Neural cell (in vitro differentiated cells): Measurements from ENCODE around the gene RNF19B. TPM values are rescaled to one million over a fixed set of nuclear protein-coding genes. Genes with fewer than 3 reads are reported as not detected.

Experiments
- H2AFZ ChIP-seq: fragments of 200-600, 300-800 bp; sonication (generic), shearing (Covaris generic); 2 replicates; pipeline ENCODE4 v1.6.0; 2014; ENCODE audit warnings: low read depth, mild to moderate bottlenecking, antibody characterized with exemption, low read length, moderate library complexity
- H3F3A ChIP-seq: fragments of 200-600 bp; shearing (Covaris generic); 2 replicates; pipeline ENCODE4 v1.6.1; 2016; ENCODE audit warnings: mild to moderate bottlenecking, moderate library complexity, mixed read lengths, antibody characterized with exemption, low read length; ENCODE audit not compliant: insufficient read depth, poor library complexity, severe bottlenecking
- H3K27ac ChIP-seq: fragments of 200-600, 300-800 bp; sonication (generic), shearing (Covaris generic); 2 replicates; pipeline ENCODE4 v1.5.1; 2014; ENCODE audit warnings: mild to moderate bottlenecking, low read length, moderate library complexity
- H3K27me3 ChIP-seq: fragments of 300-800, 200-600 bp; sonication (generic), shearing (Covaris generic); 2 replicates; pipeline ENCODE4 v1.6.0; 2014; ENCODE audit warnings: mild to moderate bottlenecking, low read depth, low read length, moderate library complexity; ENCODE audit not compliant: insufficient read depth
- H3K36me3 ChIP-seq: fragments of 300-800, 200-600 bp; sonication (generic), shearing (Covaris generic); 2 replicates; pipeline ENCODE4 v1.5.1; 2014; ENCODE audit warnings: mild to moderate bottlenecking, antibody characterized with exemption, low read length, moderate library complexity; ENCODE audit not compliant: insufficient read depth
- H3K4me2 ChIP-seq: fragments of 300-800, 200-600 bp; sonication (generic), shearing (Covaris generic); 2 replicates; pipeline ENCODE4 v1.6.0; 2014; ENCODE audit warnings: mild to moderate bottlenecking, low read length
- H3K4me3 ChIP-seq: fragments of 300-800, 200-600 bp; sonication (generic), shearing (Covaris generic); 2 replicates; pipeline ENCODE4 v1.5.1; 2014; ENCODE audit warnings: mild to moderate bottlenecking, low read length, moderate library complexity
- H3K79me2 ChIP-seq: fragments of 200-600 bp; shearing (Covaris generic); replicated peaks from 2 replicates; pipeline ENCODE4 v1.6.0; 2014; ENCODE audit warnings: mild to moderate bottlenecking, low read length, moderate library complexity; ENCODE audit not compliant: insufficient read depth
- H3K9ac ChIP-seq: fragments of 300-800, 200-600 bp; sonication (generic), shearing (Covaris generic); 2 replicates; pipeline ENCODE4 v1.6.1; 2016; ENCODE audit warnings: mild to moderate bottlenecking, low read length, mixed read lengths
- H3K9me2 ChIP-seq: fragments of 200-600 bp; shearing (Covaris generic); 2 replicates; pipeline ENCODE4 v1.6.1; 2016; ENCODE audit warnings: mild to moderate bottlenecking, low read length, mixed read lengths; ENCODE audit not compliant: insufficient read depth
- H3K9me3 ChIP-seq: fragments of 200-600, 300-800 bp; sonication (generic), shearing (Covaris generic); 2 replicates; pipeline ENCODE4 v1.6.1; 2016; ENCODE audit warnings: mild to moderate bottlenecking, mixed run types, low read length, moderate library complexity, mixed read lengths
- H4K20me1 ChIP-seq: fragments of 200-600 bp; shearing (Covaris generic); 2 replicates; pipeline ENCODE4 v1.6.1; 2016; ENCODE audit warnings: mild to moderate bottlenecking, mixed run types; ENCODE audit not compliant: insufficient read depth
- CTCF ChIP-seq: fragments of 450-650 bp; IDR thresholded peaks from 2 replicates; pipeline ENCODE4 v1.5.1; 2014; ENCODE audit warnings: antibody characterized with exemption, mild to moderate bottlenecking, moderate library complexity; ENCODE audit not compliant: poor library complexity, severe bottlenecking
- EP300 ChIP-seq: fragments of 450-650 bp; conservative IDR thresholded peaks from 2 replicates; pipeline ENCODE4 v1.6.1; 2014; ENCODE audit warnings: antibody characterized with exemption, mild to moderate bottlenecking, moderate library complexity; ENCODE audit not compliant: poor library complexity, severe bottlenecking
- EZH2 ChIP-seq: fragments of 200-600, 300-800 bp; shearing (Covaris generic), sonication (generic); IDR thresholded peaks from 2 replicates; pipeline ENCODE4 v1.6.1; 2014; ENCODE audit warnings: antibody characterized with exemption, low read length, borderline replicate concordance, mild to moderate bottlenecking; ENCODE audit not compliant: insufficient read depth, poor library complexity, severe bottlenecking
- MXI1 ChIP-seq: fragments of 450-650 bp; conservative IDR thresholded peaks from 2 replicates; pipeline ENCODE4 v1.6.1; 2014; ENCODE audit warnings: antibody characterized with exemption, mild to moderate bottlenecking; ENCODE audit not compliant: poor library complexity, severe bottlenecking
- POLR2AphosphoS5 ChIP-seq: IDR thresholded peaks from 2 replicates; pipeline ENCODE4 v1.6.1; 2012
- RAD21 ChIP-seq: fragments of 450-650 bp; conservative IDR thresholded peaks from 2 replicates; pipeline ENCODE4 v1.6.1; 2014; ENCODE audit warnings: antibody characterized with exemption, mild to moderate bottlenecking, moderate library complexity
- SMC3 ChIP-seq: fragments of 450-650 bp; conservative IDR thresholded peaks from 2 replicates; pipeline ENCODE4 v1.6.1; 2014; ENCODE audit warnings: antibody characterized with exemption, mild to moderate bottlenecking, moderate library complexity; ENCODE audit not compliant: poor library complexity
- TAF1 ChIP-seq: IDR thresholded peaks from 2 replicates; pipeline ENCODE4 v1.6.1; 2012; ENCODE audit warnings: low read depth
- polyA plus RNA-seq: library from polyadenylated mRNA; depleted of rRNA; stranded (reverse); fragments of >200 nt; gene quantifications from 2 replicates; pipeline ENCODE4 v1.2.3, GENCODE V29; 2014
- TF ChIP-seq, protein P1 (sequence below): IDR thresholded peaks from 2 replicates; pipeline ENCODE4 v1.6.1; 2012; ENCODE audit warnings: borderline replicate concordance

The RNF19B gene
- polyA plus RNA-seq, 1 donor from 2014 or later, result 22.1 TPM

DNA sequence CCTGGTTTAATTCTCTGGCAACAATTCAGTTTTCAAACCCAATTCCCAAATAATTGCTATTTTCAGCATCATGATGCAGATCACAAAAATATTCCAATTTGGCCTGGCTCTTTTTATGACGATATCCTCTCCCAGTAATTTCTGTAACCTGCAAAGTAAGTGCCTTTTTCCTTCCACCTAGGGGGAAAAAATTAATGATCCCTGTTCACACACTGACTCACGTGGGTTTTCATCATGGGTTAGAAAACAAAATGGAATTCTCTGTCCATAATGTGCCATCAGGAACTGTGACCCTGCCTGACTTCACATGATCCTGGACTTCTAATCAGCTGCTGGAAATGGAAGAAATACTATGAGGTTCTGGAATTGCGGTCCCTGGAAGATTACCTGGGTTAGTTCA, 47.6 kb upstream of the RNF19B start:
- H4K20me1 ChIP-seq, result no peaks in the 10 kb centered on the region
- H3K36me3 ChIP-seq, result peaks cover 10% of the 10 kb centered on the region

DNA sequence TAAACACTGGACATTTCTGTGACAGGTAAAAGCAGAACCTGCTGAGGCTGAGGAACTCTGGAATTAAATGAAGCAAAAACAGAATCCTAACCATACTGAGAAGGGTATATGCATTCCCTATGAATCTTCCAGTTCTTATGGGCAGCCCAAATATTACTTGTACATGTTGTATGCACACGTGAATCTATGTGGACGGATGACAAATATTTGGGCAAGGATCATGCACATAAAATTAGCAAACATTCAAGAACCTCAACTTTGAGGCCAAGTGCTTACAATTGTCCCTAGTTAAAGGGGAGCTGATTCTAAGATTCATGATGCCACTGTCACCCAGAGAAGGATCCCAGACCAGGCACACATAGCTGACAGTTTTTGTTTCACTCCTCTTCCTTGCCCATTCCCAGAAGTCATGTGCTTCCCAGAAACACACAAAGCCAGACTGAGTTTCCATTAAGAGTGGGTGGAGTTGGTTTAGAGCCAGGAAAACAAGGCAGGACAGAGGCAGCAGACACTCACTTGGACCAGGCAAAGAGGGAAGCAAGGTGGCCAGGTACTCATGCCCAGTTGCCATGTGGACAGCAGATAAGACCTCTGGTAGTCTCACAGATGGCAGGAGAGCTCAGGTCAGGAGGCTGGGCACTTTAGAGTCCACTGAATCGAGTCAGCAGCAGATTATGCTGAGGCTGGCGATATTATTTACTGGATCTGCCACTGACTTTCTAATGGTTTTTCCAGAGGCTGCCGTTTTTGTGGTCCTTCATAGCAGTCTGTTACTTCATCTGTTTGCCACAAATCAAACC, 46.5 kb upstream of the RNF19B start:
- Histone ChIP-seq H3K36me3 (peaks cover 10% of the 10 kb centered on the region), H3K4me2 (no peak overlapping the region), H3K27me3 (no peaks in the 10 kb centered on the region), H3K79me2 (no peaks in the 10 kb centered on the region), H2AFZ (no peak overlapping the region), H3F3A (no peaks in the 10 kb centered on the region), H3K27ac (no peak overlapping the region), H3K9ac (no peak overlapping the region), H3K4me3 (no peak overlapping the region), H3K9me2 (no peaks in the 10 kb centered on the region), H4K20me1 (no peaks in the 10 kb centered on the region), H3K9me3 (no peaks in the 10 kb centered on the region)
- TF ChIP-seq EP300, result no peak
- no peak for TF ChIP-seq RAD21
- no peak for TF ChIP-seq CTCF
- TF ChIP-seq POLR2AphosphoS5, result no peak
- TF ChIP-seq SMC3, result no peak
- TF ChIP-seq MXI1, result no peak
- TF ChIP-seq TAF1, result no peak
- TF ChIP-seq EZH2, result no peak

More for the DNA sequence above, 47.6 kb upstream of the RNF19B start:
- Histone ChIP-seq H3K79me2 (no peaks in the 10 kb centered on the region), H3K9ac (no peak overlapping the region), H3K27me3 (no peaks in the 10 kb centered on the region), H3K4me3 (no peak overlapping the region), H2AFZ (no peak overlapping the region), H3K4me2 (no peak overlapping the region), H3F3A (no peaks in the 10 kb centered on the region), H3K9me2 (no peaks in the 10 kb centered on the region), H3K27ac (no peak overlapping the region), H3K9me3 (no peaks in the 10 kb centered on the region)
- TF ChIP-seq RAD21, result no peak
- TF ChIP-seq POLR2AphosphoS5, result no peak
- TF ChIP-seq SMC3, result no peak
- no peak for TF ChIP-seq EP300
- no peak for TF ChIP-seq CTCF
- no peak for TF ChIP-seq TAF1
- TF ChIP-seq, protein P1, sequence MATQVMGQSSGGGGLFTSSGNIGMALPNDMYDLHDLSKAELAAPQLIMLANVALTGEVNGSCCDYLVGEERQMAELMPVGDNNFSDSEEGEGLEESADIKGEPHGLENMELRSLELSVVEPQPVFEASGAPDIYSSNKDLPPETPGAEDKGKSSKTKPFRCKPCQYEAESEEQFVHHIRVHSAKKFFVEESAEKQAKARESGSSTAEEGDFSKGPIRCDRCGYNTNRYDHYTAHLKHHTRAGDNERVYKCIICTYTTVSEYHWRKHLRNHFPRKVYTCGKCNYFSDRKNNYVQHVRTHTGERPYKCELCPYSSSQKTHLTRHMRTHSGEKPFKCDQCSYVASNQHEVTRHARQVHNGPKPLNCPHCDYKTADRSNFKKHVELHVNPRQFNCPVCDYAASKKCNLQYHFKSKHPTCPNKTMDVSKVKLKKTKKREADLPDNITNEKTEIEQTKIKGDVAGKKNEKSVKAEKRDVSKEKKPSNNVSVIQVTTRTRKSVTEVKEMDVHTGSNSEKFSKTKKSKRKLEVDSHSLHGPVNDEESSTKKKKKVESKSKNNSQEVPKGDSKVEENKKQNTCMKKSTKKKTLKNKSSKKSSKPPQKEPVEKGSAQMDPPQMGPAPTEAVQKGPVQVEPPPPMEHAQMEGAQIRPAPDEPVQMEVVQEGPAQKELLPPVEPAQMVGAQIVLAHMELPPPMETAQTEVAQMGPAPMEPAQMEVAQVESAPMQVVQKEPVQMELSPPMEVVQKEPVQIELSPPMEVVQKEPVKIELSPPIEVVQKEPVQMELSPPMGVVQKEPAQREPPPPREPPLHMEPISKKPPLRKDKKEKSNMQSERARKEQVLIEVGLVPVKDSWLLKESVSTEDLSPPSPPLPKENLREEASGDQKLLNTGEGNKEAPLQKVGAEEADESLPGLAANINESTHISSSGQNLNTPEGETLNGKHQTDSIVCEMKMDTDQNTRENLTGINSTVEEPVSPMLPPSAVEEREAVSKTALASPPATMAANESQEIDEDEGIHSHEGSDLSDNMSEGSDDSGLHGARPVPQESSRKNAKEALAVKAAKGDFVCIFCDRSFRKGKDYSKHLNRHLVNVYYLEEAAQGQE, result no peak
